HG02973 (cell line): ENCODE results near the gene VILL.
A peak's percentile ranks its signal among the peaks of the same experiment; 100 is the strongest.
"Not testable (repeated sequence)": the region's sequence is repeated elsewhere in the genome, so short reads cannot be mapped to it uniquely, and the experiment has no call there.

ENCODE experiments used
- ATAC-seq: cut with Tn5 transposase; IDR thresholded peaks from one replicate; pipeline ENCODE4 v1.9.1; 2021; ENCODE audit warnings: moderate library complexity; ENCODE audit not compliant: unreplicated experiment

The VILL gene

GRCh38 chr3:37963016-37963415 is 27.6 kb upstream of the VILL start:
- ATAC-seq = no peak

- no peak for ATAC-seq
Measured at GRCh38 chr3:37963635-37964034, 27.0 kb upstream of the VILL start.

- no peak for ATAC-seq
Measured at GRCh38 chr3:37964146-37964545, 26.4 kb upstream of the VILL start.

- no peak for ATAC-seq
Measured at GRCh38 chr3:37964716-37965115, 25.9 kb upstream of the VILL start.

- no peak for ATAC-seq
Measured at GRCh38 chr3:37967260-37967881, 23.2 kb upstream of the VILL start.

- no peak for ATAC-seq
Measured at GRCh38 chr3:37968199-37968598, 22.4 kb upstream of the VILL start.

GRCh38 chr3:37968813-37969595 is 21.6 kb upstream of the VILL start:
- ATAC-seq = no peak

- no peak for ATAC-seq
Measured at GRCh38 chr3:37969596-37970100, 20.9 kb upstream of the VILL start.

GRCh38 chr3:37970802-37971201 is 19.8 kb upstream of the VILL start:
- ATAC-seq = no peak

- no peak for ATAC-seq
Measured at GRCh38 chr3:37971467-37971866, 19.1 kb upstream of the VILL start.

GRCh38 chr3:37972056-37972455 is 18.5 kb upstream of the VILL start:
- not testable (repeated sequence) for ATAC-seq

- ATAC-seq = no peak
Measured at GRCh38 chr3:37973246-37974054, 17.1 kb upstream of the VILL start.

GRCh38 chr3:37974121-37975083 is 16.2 kb upstream of the VILL start:
- ATAC-seq = peak; percentile 92

- no peak for ATAC-seq
Measured at GRCh38 chr3:37979541-37980461, 10.8 kb upstream of the VILL start.

- ATAC-seq = no peak
Measured at GRCh38 chr3:37980462-37981347, 9.9 kb upstream of the VILL start.

- no peak for ATAC-seq
Measured at GRCh38 chr3:37981348-37981664, 9.3 kb upstream of the VILL start.

- ATAC-seq = no peak
Measured at GRCh38 chr3:37982331-37982730, 8.3 kb upstream of the VILL start.

GRCh38 chr3:37984051-37984450 is 6.5 kb upstream of the VILL start:
- no peak for ATAC-seq

GRCh38 chr3:37984596-37984995 is 6.0 kb upstream of the VILL start:
- ATAC-seq = no peak
